HG03139 (cell line): ENCODE results near the gene ELAVL3.
A peak's percentile ranks its signal among the peaks of the same experiment; 100 is the strongest.
"Not testable (repeated sequence)": the region's sequence is repeated elsewhere in the genome, so short reads cannot be mapped to it uniquely, and the experiment has no call there.

Source experiments
- ATAC-seq: cut with Tn5 transposase; IDR thresholded peaks from one replicate; pipeline ENCODE4 v1.9.1; 2021; ENCODE audit not compliant: unreplicated experiment

ELAVL3 gene

DNA sequence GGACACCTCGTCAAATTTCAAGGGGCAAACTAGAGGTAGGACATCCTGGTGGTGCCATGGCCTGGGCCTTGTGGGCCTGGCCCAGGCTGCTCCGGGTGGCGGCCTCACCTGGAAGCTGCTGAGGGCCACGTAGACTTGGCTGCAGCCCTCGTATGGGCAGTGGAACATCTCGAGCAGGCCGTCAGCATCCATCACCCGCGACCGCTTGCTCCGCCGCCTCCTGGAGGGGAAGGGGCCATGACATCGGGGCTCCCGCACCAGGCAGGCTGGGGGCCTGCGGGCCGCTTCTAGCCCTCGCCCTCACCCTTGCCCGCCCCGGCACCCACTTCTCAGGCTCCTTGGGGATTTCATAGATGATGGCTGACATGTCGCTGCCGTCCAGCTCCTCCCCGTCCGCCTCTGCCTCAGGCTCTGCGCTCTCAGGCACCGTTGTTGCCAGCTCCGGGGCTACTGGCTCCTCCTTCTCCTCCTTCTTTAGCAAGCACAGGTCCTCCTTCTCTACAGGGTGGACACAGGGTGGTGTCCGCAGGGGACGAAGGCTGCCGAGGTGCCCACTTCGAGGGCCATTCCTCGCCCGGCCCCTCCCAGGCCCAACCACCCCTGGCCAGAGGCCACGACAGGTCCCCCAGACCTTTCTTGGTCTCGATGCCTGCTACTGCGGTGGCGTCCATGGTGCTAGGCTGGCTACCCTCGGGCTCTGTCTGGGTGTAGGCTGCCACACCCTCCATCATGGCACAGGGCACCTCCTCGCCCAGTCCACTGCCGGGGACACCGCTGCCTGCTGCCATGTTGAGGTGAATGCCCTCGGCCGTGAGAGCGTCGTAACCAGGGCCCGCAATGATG is 6.0 kb upstream of the ELAVL3 start:
- ATAC-seq = no peak

DNA sequence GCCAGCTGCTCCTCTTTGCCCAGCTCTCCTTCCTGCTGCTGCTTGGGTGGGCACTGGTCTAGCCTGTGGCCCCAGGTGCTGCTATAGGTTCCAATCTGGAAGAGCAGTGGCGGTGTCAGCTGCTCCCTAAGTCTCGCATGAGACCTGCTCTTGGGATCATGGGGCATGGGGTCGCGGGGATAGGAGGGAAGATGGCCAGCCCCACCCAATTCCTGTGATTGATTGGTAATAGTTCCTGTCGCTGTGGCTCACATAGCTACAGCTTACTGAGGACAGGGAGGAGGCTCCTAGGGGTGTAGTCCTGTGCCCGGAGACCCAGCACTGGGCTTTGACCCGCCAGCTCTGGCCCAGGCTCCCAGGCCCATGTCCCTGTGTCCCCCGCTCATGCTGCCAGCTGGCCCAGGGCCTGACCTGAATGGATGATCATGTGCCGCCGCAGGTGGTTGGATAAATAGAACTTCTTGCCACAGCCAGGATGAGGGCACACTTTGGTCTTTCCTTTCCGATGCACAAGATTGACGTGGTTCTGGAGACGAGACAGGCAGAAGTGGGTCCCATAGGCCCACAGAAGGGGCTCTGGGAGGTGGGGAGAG is 4.5 kb upstream of the ELAVL3 start:
- ATAC-seq = no peak

DNA sequence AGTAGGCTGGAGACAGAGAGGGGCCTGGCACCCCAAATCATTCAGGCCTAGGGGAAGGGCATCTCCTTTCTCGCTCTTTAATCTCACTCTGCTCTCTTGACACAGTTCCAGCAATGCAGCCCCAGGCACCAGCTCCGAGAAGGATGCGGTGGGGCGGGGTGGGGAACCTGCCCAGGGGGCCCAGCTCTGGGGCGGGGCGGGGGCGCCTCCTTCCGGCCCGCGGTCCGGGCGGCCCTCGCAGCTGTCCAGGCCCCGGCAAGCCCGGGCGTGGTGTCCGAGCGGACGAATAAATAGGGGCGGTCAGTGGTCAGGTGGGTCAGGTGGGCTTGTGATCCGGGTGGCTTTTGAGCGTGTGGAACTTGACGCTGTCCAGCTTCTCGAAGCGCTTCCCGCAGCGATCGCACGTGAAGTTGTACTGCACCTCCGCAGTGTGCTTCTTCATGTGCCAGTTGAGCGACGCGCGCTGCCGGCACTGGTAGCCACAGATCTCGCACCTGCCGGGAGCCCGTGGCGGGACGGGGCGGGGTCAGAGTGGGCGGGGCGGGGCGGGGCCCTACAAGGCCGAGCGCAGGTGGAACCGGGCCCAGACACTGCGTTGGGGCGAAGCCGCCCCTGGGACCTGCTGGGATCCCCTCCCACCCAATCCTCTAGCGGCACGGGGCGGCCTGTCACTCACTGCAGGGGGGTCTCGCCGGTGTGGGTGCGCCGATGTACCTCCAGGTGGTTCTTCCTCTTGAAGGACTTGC is 2.7 kb upstream of the ELAVL3 start:
- no peak for ATAC-seq

DNA sequence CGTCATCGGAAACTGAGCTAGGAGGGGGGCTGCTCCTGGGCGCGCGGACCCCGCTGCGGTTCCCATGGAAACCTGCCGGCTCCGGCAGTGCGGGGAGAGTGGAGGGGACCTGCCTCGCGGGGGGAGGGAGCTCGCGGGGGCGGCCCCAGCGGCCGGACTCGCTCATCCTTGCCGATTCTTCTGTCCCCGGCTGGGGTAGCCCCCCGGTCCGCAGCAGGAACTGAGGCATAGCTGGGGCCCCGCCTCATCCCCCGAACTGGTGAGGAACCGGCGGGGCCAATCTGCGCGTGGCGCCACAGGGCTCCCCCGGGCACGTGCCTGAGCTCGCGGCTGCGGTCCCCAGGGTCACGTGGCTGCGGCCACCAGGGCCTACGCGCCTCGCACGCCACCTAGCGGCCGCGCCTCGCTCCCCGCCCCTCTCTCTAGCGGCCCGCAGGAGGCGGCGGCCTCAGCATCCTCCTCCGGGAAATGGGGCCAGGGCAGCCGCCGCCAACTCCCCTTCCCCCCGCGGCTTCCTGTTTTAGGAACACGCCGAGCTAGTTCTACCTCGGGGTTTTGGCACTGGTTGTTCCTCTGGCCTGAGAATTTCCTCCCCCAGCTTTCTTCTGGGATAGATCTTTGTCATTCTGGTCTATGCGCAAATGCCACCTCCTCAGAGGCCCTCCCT is 1.7 kb upstream of the ELAVL3 start:
- ATAC-seq = peak; percentile 32

DNA sequence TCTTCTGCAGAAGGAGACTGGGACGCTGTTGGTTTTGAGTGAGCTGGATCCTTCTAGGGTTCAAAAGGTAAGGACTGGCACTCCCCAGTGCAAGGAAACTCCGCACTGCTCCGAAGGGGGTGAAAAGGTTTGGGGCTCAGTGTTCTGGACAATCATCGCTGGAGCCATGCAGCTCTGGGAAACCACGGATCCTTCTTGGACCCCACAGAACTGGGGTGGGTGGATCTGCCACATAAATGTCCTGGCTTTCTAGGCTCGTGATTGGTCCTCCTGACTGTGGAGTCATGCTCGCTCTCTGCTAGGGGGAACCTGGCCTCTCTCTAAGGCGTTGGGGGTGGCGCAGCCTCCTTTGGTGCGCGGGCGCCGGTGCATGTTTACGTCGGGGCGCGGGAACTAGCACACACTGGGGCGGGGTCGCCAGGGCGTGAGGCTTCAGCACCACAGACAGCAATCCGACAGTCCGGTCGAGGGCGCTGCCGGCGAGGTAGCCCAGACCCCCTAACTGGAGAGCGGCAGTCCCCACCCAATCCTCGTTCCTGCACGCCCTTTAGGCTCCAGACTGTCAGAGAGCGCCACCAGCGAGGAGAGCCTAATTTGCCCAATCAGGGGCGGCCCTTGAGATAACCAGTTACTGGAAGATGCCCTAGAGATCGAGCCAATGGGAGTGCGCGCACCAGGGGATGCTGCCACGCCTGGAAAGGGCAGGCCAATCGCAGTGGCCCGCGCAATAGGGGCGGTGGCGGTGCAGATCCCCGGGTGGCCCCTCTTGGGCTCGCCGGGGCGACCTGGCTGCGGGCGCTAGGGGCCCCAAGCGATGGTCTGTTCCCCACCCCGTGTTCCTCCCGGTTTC is 913 bp upstream of the ELAVL3 start:
- ATAC-seq = peak; percentile 49

DNA sequence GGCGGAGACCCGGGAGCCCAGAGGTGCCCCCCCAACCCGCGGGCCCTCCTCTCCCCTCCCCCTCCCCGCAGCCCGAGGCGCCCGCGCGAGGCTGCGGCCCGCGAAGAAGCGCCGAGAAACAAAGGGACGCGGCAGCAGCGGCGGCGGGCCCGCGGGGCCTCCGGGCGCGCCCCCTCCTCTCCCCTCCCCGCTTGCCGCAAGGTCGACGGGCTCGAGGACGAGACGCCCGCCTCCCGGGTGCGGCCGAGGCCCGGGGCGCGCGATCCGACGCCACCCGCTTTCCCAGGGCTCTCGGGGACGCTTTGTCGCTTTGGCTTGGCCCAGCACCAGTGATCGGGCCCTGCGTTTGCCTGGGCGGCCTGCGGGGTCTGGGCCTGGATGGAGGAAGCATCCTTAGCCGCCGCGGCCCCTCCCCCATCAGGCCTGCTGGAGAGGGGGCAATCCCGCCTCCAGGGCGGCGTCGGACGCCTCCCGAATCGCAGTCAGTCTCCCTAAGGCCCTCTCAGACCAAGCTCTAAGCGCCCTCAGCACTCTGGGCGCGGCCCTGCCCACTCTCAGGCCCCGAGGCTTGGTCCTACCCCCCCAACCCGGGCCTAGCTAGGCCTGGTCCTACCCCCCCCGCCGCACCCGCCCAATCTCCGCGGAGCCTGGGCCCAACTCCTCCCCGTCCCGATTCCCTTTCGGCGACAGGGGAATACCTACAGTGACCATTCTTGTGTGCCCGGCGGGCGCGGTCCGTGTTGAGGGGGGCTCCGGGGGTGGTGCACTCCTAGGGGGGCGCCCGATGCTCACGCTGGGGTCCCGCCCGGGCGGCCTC is 740 bp downstream of the ELAVL3 start:
- no peak for ATAC-seq

DNA sequence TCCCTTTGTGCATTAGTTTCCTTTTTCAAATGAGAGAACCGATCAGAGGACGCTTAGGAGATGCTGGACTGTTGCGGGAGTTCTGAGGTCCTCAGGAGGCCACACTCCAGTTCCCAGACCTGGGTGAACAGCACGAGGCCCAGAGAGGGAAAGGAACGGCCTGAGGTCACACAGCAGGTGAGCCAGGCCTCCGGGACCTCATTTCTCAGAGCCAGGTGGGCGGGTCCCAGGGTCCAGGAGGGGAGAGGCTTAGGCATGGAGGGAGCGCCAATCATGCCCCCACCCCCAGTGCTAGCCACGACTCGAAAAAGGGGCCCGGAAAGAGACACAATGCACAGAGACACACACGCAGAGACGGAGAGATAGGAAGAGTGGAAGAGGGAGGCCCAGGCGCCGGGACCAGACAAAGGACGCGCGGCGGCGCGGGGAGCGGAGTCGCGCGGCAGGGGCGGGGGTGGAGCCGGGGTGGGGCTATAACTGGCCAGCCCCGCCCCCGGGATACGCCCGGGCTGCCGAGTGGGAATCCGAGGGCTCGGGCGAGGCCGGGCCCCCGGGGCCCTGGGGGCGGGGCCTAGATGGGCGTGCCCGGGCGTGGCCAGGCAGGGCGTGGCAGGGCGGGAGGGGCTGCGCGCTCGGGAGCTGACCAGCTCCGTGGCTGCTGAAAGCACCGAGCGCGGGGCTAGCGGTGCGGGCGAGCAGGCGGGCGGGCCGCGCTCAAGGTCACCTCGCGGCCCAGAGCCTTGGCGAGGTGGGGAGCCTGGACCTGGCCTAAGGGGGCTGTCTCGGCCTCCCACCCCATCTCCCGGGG is 1.6 kb downstream of the ELAVL3 start:
- ATAC-seq = no peak

DNA sequence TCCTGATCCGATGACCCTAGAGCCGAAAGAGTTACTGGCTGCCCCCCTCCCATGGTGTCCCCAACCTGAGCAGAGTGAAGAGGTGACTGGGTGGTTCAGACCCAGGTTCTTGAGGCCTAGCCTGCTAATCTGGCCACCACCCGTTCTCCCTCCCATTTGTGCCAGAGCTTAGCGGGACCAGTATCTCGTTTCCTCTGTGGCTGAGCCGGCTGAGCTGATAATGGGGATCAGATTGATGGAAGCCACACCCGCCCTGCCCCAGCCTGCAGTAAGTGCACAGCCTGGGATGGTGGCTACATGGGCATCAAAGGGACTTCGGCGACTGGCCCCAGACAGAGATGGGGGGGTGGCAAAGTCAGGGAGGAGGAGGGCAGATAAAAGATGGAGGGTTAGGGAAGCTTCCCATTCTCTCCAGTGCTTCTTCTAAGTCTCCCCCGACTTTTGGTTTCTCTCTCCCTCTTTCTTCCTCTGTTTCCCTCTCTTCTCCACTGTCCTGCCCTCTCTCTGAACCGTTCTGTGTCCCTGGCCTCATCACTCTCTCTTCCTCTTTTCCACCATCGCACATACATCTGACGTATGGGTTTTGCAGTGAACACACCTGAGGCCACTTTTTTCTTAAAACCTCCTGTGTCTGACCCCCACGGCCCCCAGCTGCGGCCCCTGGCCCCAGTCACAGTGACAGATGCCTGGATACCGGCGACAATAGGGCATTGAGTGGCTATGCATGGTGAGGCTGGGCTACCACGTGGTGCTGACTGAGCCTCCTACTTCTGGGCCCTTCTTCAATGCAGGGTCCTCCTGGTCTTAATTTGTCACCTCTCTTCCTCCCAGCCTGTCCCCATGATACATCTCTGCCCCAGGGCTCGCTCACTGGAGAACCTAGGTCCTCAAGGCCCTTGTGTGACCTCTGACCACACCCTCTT is 2.4 kb downstream of the ELAVL3 start:
- no peak for ATAC-seq

DNA sequence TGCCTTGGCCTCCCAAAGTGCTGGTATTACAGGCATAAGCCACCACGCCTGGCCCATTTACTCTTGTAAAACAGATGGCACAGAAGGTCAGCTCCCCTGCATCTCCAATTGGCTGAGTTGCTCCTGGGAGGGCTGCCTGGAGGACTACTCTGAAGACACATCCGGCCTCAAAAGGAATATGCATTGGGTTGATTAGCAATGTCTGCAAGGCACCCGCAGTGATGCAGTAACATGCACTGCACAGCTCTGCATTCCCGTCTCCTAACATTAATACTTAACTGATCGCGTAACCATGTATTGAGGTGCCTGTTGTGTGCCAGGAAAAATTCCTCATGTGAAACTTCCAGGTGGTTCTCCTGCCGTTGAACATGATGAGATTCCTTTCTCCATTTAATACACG is 5.0 kb downstream of the ELAVL3 start:
- no peak for ATAC-seq

DNA sequence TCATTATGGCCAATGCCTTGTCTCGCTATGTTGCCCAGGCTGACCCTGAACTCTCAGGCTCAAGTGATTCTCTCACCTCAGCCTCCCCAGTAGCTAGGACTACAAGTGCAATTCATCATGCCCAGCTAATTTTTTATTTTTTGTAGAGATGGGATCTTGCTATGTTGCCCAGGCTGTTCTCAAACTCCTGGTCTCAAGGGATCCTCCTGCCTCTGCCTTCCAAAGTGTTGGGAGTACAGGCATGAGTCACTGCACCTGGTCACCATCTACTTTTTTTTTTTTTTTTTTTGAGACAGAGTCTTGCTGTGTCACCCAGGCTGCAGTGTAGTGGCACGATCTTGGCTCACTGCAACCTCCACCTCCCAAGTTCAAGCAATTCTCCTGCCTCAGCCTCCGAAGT is 5.5 kb downstream of the ELAVL3 start:
- not testable (repeated sequence) for ATAC-seq

DNA sequence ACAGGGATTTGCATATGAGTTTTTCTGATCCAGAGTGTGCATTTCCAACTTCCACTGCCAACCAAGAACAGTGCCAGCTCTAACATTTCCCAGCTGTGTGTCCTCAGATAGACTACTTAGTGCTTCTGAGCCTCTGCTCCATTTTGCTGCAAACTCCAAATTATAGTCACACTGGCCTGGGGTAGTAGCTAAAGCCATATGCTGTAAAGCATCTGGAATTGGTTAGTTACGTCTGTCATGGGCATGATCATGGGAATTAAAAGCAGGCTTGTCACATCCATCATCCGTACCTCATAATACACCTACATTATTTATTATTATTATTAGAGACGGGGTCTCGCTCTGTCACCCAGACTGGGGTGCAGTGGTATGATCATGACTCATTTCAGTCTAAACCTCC is 7.1 kb downstream of the ELAVL3 start:
- ATAC-seq = no peak

DNA sequence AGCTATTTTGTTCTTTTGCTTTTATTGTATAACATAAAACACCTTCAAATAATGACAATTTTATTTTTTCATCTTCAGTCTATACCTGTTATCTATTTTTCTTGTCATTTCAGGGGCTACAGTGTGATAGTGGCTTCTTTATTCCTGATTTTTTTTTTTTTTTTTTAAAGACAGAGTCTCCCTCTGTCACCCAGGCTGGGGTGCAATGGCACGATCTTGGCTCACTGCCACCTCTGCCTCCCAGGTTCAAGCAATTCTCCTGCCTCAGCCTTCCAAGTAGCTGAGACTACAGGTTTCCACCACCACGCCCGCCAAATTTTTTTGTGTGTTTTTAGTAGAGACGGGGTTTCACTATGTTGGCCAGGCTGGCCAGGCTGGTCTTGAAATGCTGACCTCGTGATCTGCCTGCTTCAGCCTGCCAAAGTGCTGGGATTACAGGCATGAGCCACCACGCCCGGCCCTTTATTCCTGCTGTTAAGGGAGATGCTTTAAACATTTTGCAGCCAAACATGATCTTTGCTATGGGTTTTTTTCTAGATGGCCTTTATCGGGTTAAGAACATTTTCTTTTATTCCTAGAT is 12.5 kb downstream of the ELAVL3 start:
- not testable (repeated sequence) for ATAC-seq

DNA sequence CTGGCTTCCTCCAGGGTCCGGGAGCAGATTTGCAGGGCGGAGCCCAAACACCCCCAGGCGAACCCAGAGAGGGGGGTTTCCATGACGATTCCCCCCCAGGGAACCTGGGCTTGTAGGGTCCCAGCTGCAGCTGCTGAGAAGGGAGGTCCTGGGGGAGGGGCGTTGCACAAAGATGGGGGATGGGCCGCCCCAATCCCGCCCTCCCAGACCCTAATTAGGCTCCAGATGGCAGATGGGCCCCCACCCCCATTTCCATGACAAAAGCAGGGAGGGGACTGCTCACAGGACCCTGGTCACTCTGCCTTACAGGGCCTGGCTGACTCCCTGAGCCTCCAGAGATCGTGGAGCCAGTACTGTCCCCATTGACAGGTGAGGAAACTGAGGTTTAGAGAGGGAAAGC is 15.2 kb downstream of the ELAVL3 start:
- ATAC-seq = no peak

DNA sequence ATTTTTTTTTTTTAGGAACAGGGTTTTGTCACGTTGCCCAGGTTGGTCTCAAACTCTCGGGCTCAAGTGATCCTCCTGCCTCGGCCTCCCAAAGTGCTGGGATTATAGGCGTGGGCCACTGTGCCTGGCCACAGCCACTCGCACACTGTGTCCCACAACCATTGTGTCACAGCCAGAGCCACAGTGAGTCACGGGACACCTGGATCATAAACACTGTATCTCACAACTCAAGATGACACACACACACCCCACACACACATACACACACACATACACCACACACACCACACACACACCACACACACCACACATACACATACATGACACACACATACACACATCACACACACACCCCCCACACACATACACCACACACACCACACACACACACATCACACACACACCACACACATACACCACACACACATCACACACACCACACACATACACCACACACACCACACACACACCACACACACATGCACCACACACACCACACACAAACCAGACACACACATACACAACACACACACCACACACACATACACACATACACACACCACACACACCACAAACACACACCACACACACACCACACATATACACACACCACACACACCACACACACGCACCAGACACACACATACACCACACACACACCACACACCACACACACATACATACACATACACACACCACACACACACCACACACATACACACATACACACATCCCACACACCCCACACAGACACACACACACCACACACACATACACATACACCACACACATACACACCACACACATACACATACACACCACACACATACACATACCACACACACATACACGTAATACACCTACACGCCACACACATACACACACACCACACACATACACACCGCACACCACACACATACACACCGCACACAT is 16.2 kb downstream of the ELAVL3 start:
- no peak for ATAC-seq

DNA sequence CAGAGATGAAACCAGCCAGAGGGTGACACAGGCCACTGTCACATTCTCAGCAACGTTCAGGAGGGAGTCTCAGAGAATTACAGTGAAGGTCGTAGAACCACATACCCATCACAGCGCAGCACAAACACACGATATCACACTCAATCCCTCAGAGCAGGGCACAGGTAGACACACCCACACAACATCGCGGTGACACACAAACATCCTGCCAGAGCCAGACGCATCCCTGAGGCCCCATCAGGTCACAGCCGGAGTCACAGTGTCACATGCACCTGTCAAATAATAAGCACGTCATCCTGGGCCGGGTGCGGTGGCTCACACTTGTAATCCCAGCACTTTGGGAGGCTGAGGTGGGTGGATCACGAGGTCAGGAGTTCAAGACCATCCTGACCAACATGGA is 17.5 kb downstream of the ELAVL3 start:
- ATAC-seq = no peak

DNA sequence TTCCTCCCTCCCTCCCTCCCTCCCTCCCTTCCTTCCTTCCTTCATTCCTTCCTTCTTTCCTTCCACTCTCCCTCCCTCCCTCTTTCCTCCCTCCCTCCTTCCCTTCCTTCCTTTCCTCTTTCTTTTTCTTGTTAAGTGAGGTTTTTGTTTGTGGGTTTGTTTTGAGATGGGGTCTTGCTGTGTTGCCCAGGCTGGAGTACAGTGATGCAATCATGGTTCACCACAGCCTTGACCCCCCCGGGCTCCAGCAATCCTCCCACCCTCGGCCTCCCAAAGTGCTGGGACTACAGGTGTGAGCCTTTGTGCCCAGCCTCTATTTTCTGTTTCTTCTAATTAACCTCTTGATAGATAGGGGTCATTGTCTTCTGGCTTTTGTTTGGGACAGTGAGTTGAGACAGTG is 19.4 kb downstream of the ELAVL3 start:
- no peak for ATAC-seq
